Measurements from ENCODE around the gene VPS26B.

- TF ChIP-seq CTCF (IDR thresholded peaks at IDR 0.05; ENCODE audit: poor library complexity) (no peak), EZH2 (IDR thresholded peaks at IDR 0.05; ENCODE audit: borderline replicate concordance) (no peak), EZH2phosphoT487 (IDR thresholded peaks at IDR 0.05; ENCODE audit: low read depth, severe bottlenecking, unreplicated experiment) (no peak)
Measured at GRCh38 chr11:134288486-134288885, 64.0 kb downstream of the VPS26B start.
